Measurements from ENCODE around the gene MKNK1.

Gene MKNK1

DNA sequence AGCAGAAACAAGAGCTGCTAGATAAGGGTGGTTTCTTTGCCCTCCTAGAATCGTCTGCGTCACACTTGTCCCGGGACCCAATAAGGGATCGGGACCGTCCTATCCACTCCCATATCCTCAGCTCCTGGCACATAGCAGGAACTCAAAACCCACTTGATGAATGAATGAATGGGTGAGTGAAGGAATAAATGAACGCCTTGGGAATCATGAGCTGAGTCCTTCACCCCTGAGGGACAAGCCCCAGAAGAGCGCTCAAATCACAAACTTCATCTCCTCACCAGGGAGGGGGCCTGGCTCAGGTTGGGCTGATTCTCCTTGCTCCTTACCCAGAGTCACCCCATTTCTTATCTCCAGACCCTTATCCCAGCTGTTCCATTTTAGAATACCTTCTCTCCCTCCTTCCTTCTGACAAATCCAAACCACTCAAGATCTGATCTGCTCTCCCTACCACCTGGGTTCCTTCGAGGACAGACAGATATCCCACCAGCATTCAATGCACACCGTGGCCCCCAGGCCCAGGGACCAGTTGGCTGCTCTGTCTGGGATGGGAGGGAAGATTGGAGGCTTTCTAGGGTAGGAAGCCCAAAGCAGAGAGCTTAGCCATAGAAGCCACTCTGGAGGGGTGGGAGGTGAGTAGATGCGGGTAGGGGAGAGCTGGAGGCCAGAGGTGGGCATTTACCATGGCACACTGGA, 13.2 kb upstream of the MKNK1 start:
- peak overlapping the region; percentile 76 for H3K4me3 ChIP-seq (replicated peaks; ENCODE audit: insufficient read depth, low read length)
- DNase-seq (ENCODE audit: low read depth in 1 of 2, low spot score in 1 of 2), result no peak
- no peaks in the 10 kb centered on the region for H3K27me3 ChIP-seq (ENCODE audit: insufficient read depth, poor library complexity, severe bottlenecking)
- H3K27ac ChIP-seq (replicated peaks), result no peak overlapping the region
- TF ChIP-seq REST (IDR thresholded peaks at IDR 0.05; ENCODE audit: insufficient replicate concordance, low read depth), result no peak
- TF ChIP-seq POLR2AphosphoS5 (IDR thresholded peaks at IDR 0.05; ENCODE audit: low read depth), result no peak
- TF ChIP-seq GABPA (IDR thresholded peaks at IDR 0.05; ENCODE audit: low read depth), result no peak
- no peak for TF ChIP-seq CTCF (IDR thresholded peaks at IDR 0.05; ENCODE audit: insufficient read depth, low read length)
- no peak for TF ChIP-seq SPI1 (IDR thresholded peaks at IDR 0.05; ENCODE audit: borderline replicate concordance, low read depth)

DNA sequence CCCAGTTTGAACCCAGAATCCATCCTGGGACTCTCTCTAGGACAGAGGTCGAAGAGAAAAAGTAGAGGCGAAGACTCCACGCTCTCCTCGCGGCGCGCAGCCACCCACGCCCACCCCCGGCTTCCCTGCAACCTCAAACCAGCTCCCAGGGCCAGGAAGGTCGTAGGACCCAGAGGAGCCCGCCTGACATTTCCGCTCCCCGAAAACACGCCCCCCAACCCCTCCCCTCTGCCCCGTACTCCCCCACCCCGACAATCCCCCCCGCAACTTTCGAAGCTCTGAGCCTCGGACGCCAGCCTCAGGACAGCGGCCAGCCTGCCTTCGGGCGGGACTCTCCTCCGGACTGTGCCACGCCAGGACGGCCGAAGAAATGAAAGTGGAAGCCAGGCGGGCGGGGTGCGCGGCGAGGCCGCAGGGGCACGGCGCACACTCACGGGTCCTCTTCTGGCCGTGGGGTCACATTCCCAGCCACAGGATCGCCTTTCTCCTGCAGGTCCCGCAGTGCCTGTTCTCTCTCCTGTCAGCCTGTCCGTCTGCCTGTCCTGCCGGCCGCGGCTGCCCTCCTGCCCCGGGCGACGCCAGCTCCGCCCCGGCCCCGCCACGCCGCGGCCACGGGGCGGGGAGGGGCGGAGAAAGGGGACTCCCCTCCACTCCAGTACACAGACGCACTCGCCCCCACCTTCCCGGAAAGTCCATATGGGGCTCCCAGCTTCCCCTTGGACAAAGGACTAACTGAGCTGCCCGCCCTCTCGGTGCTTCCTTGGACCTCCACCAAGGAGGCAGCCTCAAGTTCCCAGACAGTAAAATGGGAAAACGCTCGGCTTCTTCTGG, 12.4 kb upstream of the MKNK1 start, which contains the start of gene MOB3C:
Gene MOB3C, minus strand, starts transcription at position 535 of the 831 bp plus-strand sequence. CDS start 3,490 bp downstream, outside the sequence.
- DNase-seq (ENCODE audit: low read depth in 1 of 2, low spot score in 1 of 2), result no peak
- H3K4me3 ChIP-seq (replicated peaks; ENCODE audit: insufficient read depth, low read length), result peak within 1 kb of the TSS; percentile 76
- no peaks in the 10 kb centered on the region for H3K27me3 ChIP-seq (ENCODE audit: insufficient read depth, poor library complexity, severe bottlenecking)
- H3K27ac ChIP-seq (replicated peaks), result peak within 1 kb of the TSS; percentile 42; the same call in 1 of the 2 replicates
- no peak for TF ChIP-seq POLR2AphosphoS5 (IDR thresholded peaks at IDR 0.05; ENCODE audit: low read depth)
- no peak for TF ChIP-seq SPI1 (IDR thresholded peaks at IDR 0.05; ENCODE audit: borderline replicate concordance, low read depth)
- TF ChIP-seq CTCF (IDR thresholded peaks at IDR 0.05; ENCODE audit: insufficient read depth, low read length), result no peak
- TF ChIP-seq GABPA (IDR thresholded peaks at IDR 0.05; ENCODE audit: low read depth), result no peak
- TF ChIP-seq REST (IDR thresholded peaks at IDR 0.05; ENCODE audit: insufficient replicate concordance, low read depth), result no peak

DNA sequence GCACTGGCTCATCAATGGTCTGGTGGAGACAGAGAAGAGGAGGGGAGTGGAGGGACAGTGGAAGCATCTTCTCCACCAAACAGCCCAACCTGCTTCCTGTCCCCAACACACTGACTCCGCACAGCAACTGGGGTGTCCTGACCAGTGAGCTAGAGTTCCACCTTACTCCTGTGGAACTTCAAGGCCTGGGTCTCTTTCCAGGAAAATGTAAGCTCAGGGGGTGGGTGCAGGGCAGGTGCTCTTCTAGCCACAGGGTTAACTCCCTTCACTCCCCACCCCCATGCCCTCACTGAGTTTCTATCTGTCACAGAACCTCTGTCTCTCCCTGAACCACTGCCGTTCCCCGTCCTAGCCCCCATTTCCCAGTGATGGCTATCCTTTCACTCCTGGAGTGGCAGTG, 11.7 kb upstream of the MKNK1 start:
- Histone ChIP-seq H3K4me3 (replicated peaks; ENCODE audit: insufficient read depth, low read length) (peak overlapping the region; percentile 76), H3K27me3 (ENCODE audit: insufficient read depth, poor library complexity, severe bottlenecking) (no peaks in the 10 kb centered on the region), H3K27ac (replicated peaks) (no peak overlapping the region)
- no peak for DNase-seq (ENCODE audit: low read depth in 1 of 2, low spot score in 1 of 2)
- no peak for TF ChIP-seq REST (IDR thresholded peaks at IDR 0.05; ENCODE audit: insufficient replicate concordance, low read depth)
- no peak for TF ChIP-seq POLR2AphosphoS5 (IDR thresholded peaks at IDR 0.05; ENCODE audit: low read depth)
- TF ChIP-seq SPI1 (IDR thresholded peaks at IDR 0.05; ENCODE audit: borderline replicate concordance, low read depth), result no peak
- no peak for TF ChIP-seq CTCF (IDR thresholded peaks at IDR 0.05; ENCODE audit: insufficient read depth, low read length)
- TF ChIP-seq GABPA (IDR thresholded peaks at IDR 0.05; ENCODE audit: low read depth), result no peak

All from HL-60 (cell line).